Skeletal muscle tissue (tissue), 4 donors: ENCODE measurements around the gene HM13. TPM values are rescaled to one million over a fixed set of nuclear protein-coding genes. Genes with fewer than 3 reads are reported as not detected.

Source experiments
- H3K27ac ChIP-seq: one replicate; pipeline ENCODE4 v1.7.0; 2013; ENCODE audit warnings: mild to moderate bottlenecking, low read depth, low read length, inconsistent platforms
- H3K27me3 ChIP-seq, 3 donors: one replicate each; pipeline ENCODE4 v1.7.0; 2013; ENCODE audit warnings: low read length in 3 of 3; ENCODE audit not compliant: control insufficient read depth in 3 of 3, insufficient read depth in 3 of 3
- H3K36me3 ChIP-seq, 3 donors: one replicate each; pipeline ENCODE4 v1.7.0; 2013; ENCODE audit warnings: low read length in 3 of 3; ENCODE audit not compliant: control insufficient read depth in 3 of 3, insufficient read depth in 3 of 3
- H3K4me1 ChIP-seq, 3 donors: one replicate each; pipeline ENCODE4 v1.7.0; 2013; ENCODE audit warnings: low read length in 3 of 3, mild to moderate bottlenecking in 3 of 3; ENCODE audit not compliant: control insufficient read depth in 3 of 3, insufficient read depth in 3 of 3
- H3K4me3 ChIP-seq, 3 donors: one replicate each; pipeline ENCODE4 v1.7.0; 2013; ENCODE audit warnings: low read length in 3 of 3
- H3K9ac ChIP-seq, 3 donors: one replicate each; pipeline ENCODE4 v1.7.0; 2013; ENCODE audit warnings: low read length in 3 of 3, mild to moderate bottlenecking in 3 of 3, moderate library complexity in 2 of 3, low read depth in 1 of 3
- H3K9me3 ChIP-seq, 3 donors: one replicate each; pipeline ENCODE4 v1.7.0; 2013; ENCODE audit warnings: low read length in 3 of 3; ENCODE audit not compliant: control insufficient read depth in 3 of 3
- total RNA-seq: library from RNA; depleted of rRNA; stranded (reverse); fragments of >200 nt; gene quantifications from one replicate; pipeline ENCODE4 v1.2.3, GENCODE V29; 2014
- donor health status: Osteomylitis.

Gene HM13
- total RNA-seq, 1 donor from 2014 or later: 30.8 TPM

GRCh38 chr20:31476643-31477215 lies 37.5 kb upstream of the HM13 start:
- peak overlapping the region in 1 of 3 donors; percentile 38 for H3K4me3 ChIP-seq
- no peak overlapping the region for H3K27ac ChIP-seq
- peaks cover 19 to 28% (median 25%) of the 10 kb centered on the region in 3 donors for H3K27me3 ChIP-seq

GRCh38 chr20:31484001-31484400 lies 30.2 kb upstream of the HM13 start:
- Histone ChIP-seq H3K27me3 (peaks cover 10 to 17% (median 17%) of the 10 kb centered on the region in 3 donors), H3K4me3 (no peak overlapping the region), H3K27ac (no peak overlapping the region), H3K36me3 (no peaks in the 10 kb centered on the region), H3K4me1 (peaks cover 0 to 6% (median 5%) of the 10 kb centered on the region in 3 donors), H3K9me3 (no peaks in the 10 kb centered on the region), H3K9ac (no peak overlapping the region)

More at GRCh38 chr20:31476643-31477215, 37.5 kb upstream of the HM13 start:
- Histone ChIP-seq H3K9me3 (no peaks in the 10 kb centered on the region), H3K9ac (no peak overlapping the region), H3K36me3 (peaks cover 0 to 2% (median 0%) of the 10 kb centered on the region in 3 donors), H3K4me1 (peaks cover 9 to 10% (median 10%) of the 10 kb centered on the region in 3 donors)

DNA sequence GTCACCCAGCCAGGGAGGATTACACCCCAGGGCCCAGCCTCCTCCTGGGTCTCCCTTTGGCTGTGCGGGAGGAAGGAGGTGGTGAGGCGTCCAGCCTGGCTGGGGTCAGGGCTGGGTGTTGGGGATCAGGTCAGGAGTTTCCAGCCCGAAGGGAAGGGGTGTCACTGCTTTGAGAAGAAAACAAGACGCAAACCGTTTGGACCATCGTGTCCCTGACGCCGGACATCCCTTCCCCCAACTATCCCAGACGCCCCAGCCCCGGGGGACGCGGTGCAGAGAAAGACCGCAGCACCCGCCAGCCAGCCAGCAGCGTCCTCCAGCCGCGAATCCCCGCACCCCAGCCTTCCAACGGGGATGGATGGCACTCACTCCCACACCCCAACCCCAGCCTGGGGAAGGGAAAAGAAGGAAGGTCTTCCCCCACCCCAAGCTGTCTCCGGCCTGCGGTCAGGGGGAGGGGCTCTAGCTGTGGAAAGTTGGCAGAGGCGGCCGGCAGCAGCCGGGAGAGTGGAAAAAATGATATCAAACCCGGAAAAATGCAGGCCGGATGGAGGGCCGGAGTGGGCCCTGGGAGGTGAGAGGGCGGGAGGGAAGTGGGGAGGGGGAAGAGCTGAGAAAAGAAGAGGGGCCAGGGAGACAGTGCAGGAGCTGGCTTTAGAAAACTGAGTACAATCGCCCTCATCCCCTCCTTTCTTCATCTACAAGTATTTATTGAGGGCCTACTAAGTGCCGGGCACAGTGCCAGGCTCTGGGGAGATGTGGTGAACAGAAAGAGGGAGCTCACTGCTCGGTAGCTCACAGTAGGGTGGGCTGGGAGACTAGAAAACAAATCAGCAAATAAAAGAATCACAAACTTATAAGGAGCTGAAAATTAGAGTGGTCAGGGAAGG lies 28.5 kb upstream of the HM13 start:
- Histone ChIP-seq H3K9me3 (no peaks in the 10 kb centered on the region), H3K4me3 (peak overlapping the region; percentile 23 to 41 (median 32)), H3K4me1 (peaks cover 0 to 6% (median 5%) of the 10 kb centered on the region in 3 donors), H3K9ac (peak overlapping the region in 2 of 3 donors; percentile 45 to 50), H3K27ac (peak overlapping the region; percentile 76), H3K27me3 (peaks cover 10 to 17% (median 17%) of the 10 kb centered on the region in 3 donors), H3K36me3 (no peaks in the 10 kb centered on the region)

DNA sequence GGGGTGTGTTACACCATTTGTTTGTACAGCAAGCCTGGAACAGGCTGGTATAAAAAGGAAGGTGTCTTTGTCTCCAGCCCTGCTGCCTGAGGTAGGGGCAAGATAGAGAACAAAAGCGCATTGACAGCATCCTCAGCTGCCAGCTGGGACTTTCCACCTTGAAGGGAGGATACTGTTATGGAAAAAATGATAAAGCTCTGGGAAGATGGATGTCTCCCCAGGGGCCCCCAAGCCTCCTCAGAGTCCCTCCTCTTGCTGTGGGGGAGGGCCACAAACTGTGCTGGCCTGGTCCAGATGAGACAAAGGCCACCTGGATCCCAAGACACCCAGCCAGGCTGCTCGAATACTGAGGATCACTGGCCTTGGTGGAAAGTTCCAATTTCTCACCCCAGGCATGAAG lies 26.1 kb upstream of the HM13 start:
- no peaks in the 10 kb centered on the region for H3K36me3 ChIP-seq
- H3K4me3 ChIP-seq: no peak overlapping the region
- H3K27ac ChIP-seq: no peak overlapping the region
- H3K27me3 ChIP-seq: peaks cover 10 to 18% (median 17%) of the 10 kb centered on the region in 3 donors
- no peak overlapping the region for H3K9ac ChIP-seq
- no peaks in the 10 kb centered on the region for H3K9me3 ChIP-seq
- peaks cover 0 to 6% (median 5%) of the 10 kb centered on the region in 3 donors for H3K4me1 ChIP-seq

- Histone ChIP-seq H3K27ac (no peak overlapping the region), H3K9ac (no peak overlapping the region), H3K4me3 (no peak overlapping the region), H3K9me3 (no peaks in the 10 kb centered on the region), H3K36me3 (no peaks in the 10 kb centered on the region), H3K27me3 (peaks cover 10 to 15% (median 14%) of the 10 kb centered on the region in 3 donors), H3K4me1 (peaks cover 0 to 6% (median 5%) of the 10 kb centered on the region in 3 donors)
These were observed 25.1 kb upstream of the HM13 start for GRCh38 chr20:31489152-31489551.

DNA sequence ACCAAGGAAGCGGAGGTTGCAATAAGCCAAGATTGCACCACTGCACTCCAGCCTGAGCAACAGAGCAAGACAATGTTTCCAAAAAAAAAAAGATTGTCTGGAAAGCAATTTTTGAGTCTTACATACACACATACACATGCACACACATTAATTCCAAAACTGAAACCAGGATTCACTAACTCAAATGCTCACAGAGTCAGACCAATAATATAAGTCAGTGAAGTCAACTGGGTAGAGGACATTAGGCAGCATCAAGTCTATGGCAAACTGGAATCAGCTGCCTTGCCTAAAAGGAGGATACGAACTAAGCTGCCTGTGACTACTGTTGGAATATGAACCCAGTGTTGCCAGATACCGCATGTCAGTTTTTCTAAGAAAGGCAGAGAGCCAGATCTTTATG lies 23.5 kb upstream of the HM13 start:
- no peak overlapping the region for H3K4me3 ChIP-seq

GRCh38 chr20:31494131-31494530 lies 20.1 kb upstream of the HM13 start:
- no peaks in the 10 kb centered on the region for H3K9me3 ChIP-seq
- no peak overlapping the region for H3K27ac ChIP-seq
- no peak overlapping the region for H3K9ac ChIP-seq
- H3K4me1 ChIP-seq: peaks cover 9 to 20% (median 14%) of the 10 kb centered on the region in 3 donors
- no peaks in the 10 kb centered on the region for H3K36me3 ChIP-seq
- peaks cover 0 to 10% (median 3%) of the 10 kb centered on the region in 3 donors for H3K27me3 ChIP-seq
- H3K4me3 ChIP-seq: no peak overlapping the region

More for the DNA sequence above, 23.5 kb upstream of the HM13 start:
- Histone ChIP-seq H3K9me3 (no peaks in the 10 kb centered on the region), H3K27ac (no peak overlapping the region), H3K36me3 (no peaks in the 10 kb centered on the region), H3K4me1 (peaks cover 0 to 2% (median 0%) of the 10 kb centered on the region in 3 donors), H3K27me3 (peaks cover 0 to 4% (median 3%) of the 10 kb centered on the region in 3 donors), H3K9ac (no peak overlapping the region)

DNA sequence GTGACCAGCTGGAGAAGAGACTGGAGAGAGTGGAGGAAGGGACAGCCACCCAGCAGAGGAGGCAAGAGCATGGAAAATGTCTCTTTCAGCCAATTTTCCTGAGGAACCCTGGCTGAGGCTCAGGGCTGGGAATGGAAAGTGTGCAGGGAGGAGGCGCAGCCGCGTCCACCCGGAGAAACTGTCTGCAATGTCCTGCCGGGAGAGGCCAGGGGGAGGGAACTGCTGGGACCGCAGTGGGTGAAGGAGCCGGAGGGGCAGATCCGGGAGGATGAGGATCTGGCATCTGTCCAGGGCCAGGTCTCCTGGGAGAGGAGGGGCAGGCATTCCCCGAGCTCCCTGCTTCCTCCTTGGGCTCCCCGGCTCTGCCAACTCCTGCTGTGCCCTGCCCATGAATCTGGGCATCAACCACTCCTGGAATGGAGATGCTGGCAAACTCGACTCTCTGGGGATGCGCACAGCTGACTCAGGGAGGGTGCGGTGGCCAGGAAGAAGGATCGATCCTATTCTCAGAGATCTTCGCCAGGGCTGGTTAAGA lies 17.4 kb upstream of the HM13 start:
- peak overlapping the region; percentile 55 for H3K27ac ChIP-seq
- H3K9ac ChIP-seq: peak overlapping the region in 1 of 3 donors; percentile 51
- peaks cover 9 to 20% (median 14%) of the 10 kb centered on the region in 3 donors for H3K4me1 ChIP-seq
- peak overlapping the region in 2 of 3 donors; percentile 38 to 40 for H3K4me3 ChIP-seq
- no peaks in the 10 kb centered on the region for H3K9me3 ChIP-seq
- H3K36me3 ChIP-seq: no peaks in the 10 kb centered on the region
- H3K27me3 ChIP-seq: peaks cover 0 to 10% (median 3%) of the 10 kb centered on the region in 3 donors

- Histone ChIP-seq H3K9me3 (no peaks in the 10 kb centered on the region), H3K4me1 (peaks cover 9 to 20% (median 16%) of the 10 kb centered on the region in 3 donors), H3K27ac (no peak overlapping the region), H3K27me3 (peaks cover 0 to 10% (median 3%) of the 10 kb centered on the region in 3 donors), H3K9ac (no peak overlapping the region), H3K36me3 (no peaks in the 10 kb centered on the region), H3K4me3 (no peak overlapping the region)
These were observed 16.3 kb upstream of the HM13 start for GRCh38 chr20:31497838-31498540.
